ENCODE measurements around the gene STRIP2.

DNA sequence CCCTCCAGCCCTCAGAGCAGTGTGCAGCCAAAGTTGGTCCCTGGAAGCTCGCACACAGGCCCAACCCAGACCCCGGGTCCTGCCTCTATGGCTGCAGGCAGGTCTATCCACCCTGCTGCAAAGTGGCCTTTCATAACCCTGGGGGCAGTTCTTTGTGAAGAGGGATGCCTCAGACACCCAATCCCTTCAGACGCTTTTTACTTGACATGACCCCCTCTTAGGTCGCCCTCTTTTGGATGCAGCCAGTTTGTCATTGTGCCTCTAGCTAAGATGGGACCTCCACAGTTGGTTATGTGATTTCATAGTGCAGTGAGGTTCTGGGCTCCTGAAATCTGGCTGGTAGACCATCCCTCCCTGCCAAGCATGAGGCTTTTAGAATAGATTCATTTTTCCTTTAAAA, 95.4 kb downstream of the STRIP2 start:
- TF ChIP-seq, protein P1, sequence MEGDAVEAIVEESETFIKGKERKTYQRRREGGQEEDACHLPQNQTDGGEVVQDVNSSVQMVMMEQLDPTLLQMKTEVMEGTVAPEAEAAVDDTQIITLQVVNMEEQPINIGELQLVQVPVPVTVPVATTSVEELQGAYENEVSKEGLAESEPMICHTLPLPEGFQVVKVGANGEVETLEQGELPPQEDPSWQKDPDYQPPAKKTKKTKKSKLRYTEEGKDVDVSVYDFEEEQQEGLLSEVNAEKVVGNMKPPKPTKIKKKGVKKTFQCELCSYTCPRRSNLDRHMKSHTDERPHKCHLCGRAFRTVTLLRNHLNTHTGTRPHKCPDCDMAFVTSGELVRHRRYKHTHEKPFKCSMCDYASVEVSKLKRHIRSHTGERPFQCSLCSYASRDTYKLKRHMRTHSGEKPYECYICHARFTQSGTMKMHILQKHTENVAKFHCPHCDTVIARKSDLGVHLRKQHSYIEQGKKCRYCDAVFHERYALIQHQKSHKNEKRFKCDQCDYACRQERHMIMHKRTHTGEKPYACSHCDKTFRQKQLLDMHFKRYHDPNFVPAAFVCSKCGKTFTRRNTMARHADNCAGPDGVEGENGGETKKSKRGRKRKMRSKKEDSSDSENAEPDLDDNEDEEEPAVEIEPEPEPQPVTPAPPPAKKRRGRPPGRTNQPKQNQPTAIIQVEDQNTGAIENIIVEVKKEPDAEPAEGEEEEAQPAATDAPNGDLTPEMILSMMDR (conservative IDR thresholded peaks at IDR 0.05; ENCODE audit: low read depth in 2 of 2), result peak; percentile 39 to 58
- TF ChIP-seq, protein P2, sequence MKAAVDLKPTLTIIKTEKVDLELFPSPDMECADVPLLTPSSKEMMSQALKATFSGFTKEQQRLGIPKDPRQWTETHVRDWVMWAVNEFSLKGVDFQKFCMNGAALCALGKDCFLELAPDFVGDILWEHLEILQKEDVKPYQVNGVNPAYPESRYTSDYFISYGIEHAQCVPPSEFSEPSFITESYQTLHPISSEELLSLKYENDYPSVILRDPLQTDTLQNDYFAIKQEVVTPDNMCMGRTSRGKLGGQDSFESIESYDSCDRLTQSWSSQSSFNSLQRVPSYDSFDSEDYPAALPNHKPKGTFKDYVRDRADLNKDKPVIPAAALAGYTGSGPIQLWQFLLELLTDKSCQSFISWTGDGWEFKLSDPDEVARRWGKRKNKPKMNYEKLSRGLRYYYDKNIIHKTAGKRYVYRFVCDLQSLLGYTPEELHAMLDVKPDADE (IDR thresholded peaks at IDR 0.05), result no peak
- TF ChIP-seq EZH2 (IDR thresholded peaks at IDR 0.05; ENCODE audit: low read depth, unreplicated experiment), result no peak
- no peak for TF ChIP-seq POLR2AphosphoS5 (IDR thresholded peaks at IDR 0.05; ENCODE audit: low read depth)
- TF ChIP-seq CREB1 (CRISPR knock-in tag; IDR thresholded peaks at IDR 0.05; ENCODE audit: low read depth), result no peak
